HepG2 (cell line): ENCODE results near the gene MRGPRX4. TPM values are rescaled to one million over a fixed set of nuclear protein-coding genes. Genes with fewer than 3 reads are reported as not detected.
A peak's percentile ranks its signal among the peaks of the same experiment; 100 is the strongest.

Experiments
- ATAC-seq: fragments of 200-7000 bp; cut with Tn5 transposase; 3 replicates; pipeline ENCODE4 v1.9.1; 2020; ENCODE audit warnings: mild to moderate bottlenecking, moderate library complexity
- BruUV-seq: library from RNA; stranded (reverse); fragments of 400-500 nt; replicated peaks from 2 replicates; lab custom pipeline; 2021; lab: Mats Ljungman, UMichigan
- CTCF ChIA-PET: fragments of 300-600 bp; formaldehyde crosslinking; extraction: SDS; loops from one replicate; lab custom pipeline; 2021; ENCODE audit warnings: low total read pairs, inconsistent platforms, low intra/inter-chr PET ratio; lab: Yijun Ruan, JAX
- POLR2A ChIA-PET: fragments of 350-600 bp; sonication (Branson Sonifier 250); formaldehyde crosslinking; loops from one replicate; lab custom pipeline; 2020; ENCODE audit warnings: antibody characterized with exemption, inconsistent platforms; lab: Yijun Ruan, JAX
- DNase-seq: peaks from one replicate; pipeline ENCODE4 v3.0.0-alpha.2; 2015; ENCODE audit warnings: low spot score
- FAIRE-seq: peaks from 3 replicates; lab custom pipeline; 2011; peaks lifted over from hg19 to GRCh38; lab: Jason Lieb, UNC
- H2AFZ ChIP-seq: one replicate; pipeline ENCODE4 v1.6.1; 2011; ENCODE audit warnings: low read length, inconsistent platforms
- H3K27ac ChIP-seq: fragments of 300-600 bp; 3 replicates; pipeline ENCODE4 v1.8.0; 2011; ENCODE audit warnings: mixed run types, mild to moderate bottlenecking, mixed read lengths, low read length, inconsistent platforms; ENCODE audit not compliant: insufficient read depth; ENCODE audit errors: extremely low read length
- H3K27me3 ChIP-seq, 2 experiments: fragments of 200-600 bp in 1 of 2; 2 replicates in 1 of 2; 3 replicates in 1 of 2; pipeline versions ENCODE4 v1.6.0 to v1.8.0; 2011; ENCODE audit warnings: low read length in 2 of 2, mild to moderate bottlenecking in 2 of 2, moderate library complexity in 2 of 2, inconsistent platforms in 1 of 2; ENCODE audit not compliant: insufficient read depth in 2 of 2, control insufficient read depth in 1 of 2
- H3K36me3 ChIP-seq, 2 experiments: fragments of 200-600 bp in 1 of 2; replicated peaks in 1 of 2; 2 replicates in 1 of 2; 3 replicates in 1 of 2; pipeline versions ENCODE4 v1.5.1 to v1.8.0; 2011; ENCODE audit warnings: low read length in 2 of 2, inconsistent platforms in 1 of 2; ENCODE audit not compliant: insufficient read depth in 2 of 2, control insufficient read depth in 1 of 2
- H3K4me1 ChIP-seq: 2 replicates; pipeline ENCODE4 v1.5.1; 2012; ENCODE audit warnings: low read length, inconsistent platforms; ENCODE audit not compliant: insufficient read depth
- H3K4me2 ChIP-seq: 2 replicates; pipeline ENCODE4 v1.6.0; 2011; ENCODE audit warnings: low read depth, low read length, inconsistent platforms
- H3K4me3 ChIP-seq, 3 experiments: fragments of 200-600 bp in 1 of 3; sonication (generic), shearing (Covaris generic) in 1 of 3; replicated peaks in 1 of 3; 2 replicates each; pipeline ENCODE4 v1.5.1; 2011 to 2016; ENCODE audit warnings: low read length in 3 of 3, inconsistent platforms in 2 of 3, low read depth in 2 of 3, mild to moderate bottlenecking in 2 of 3, control low read depth in 1 of 3, mixed read lengths in 1 of 3; ENCODE audit not compliant: insufficient read depth in 1 of 3
- H3K79me2 ChIP-seq: one replicate; pipeline ENCODE4 v1.6.1; 2011; ENCODE audit warnings: low read length, inconsistent platforms; ENCODE audit not compliant: insufficient read depth
- H3K9ac ChIP-seq: 2 replicates; pipeline ENCODE4 v1.6.0; 2011; ENCODE audit warnings: mild to moderate bottlenecking, low read depth, low read length, inconsistent platforms; ENCODE audit not compliant: insufficient read depth
- H3K9me3 ChIP-seq: 2 replicates; pipeline ENCODE4 v1.5.1; 2012; ENCODE audit warnings: mild to moderate bottlenecking, low read length
- H4K20me1 ChIP-seq: 2 replicates; pipeline ENCODE4 v1.6.0; 2011; ENCODE audit warnings: inconsistent platforms, mild to moderate bottlenecking, low read length, moderate library complexity; ENCODE audit not compliant: insufficient read depth
- HNF1B ChIP-seq: sonication (generic); formaldehyde crosslinking; IDR thresholded peaks from 2 replicates; pipeline ENCODE4 v1.5.1; 2020; ENCODE audit warnings: mild to moderate bottlenecking, moderate library complexity, missing genetic modification reagents
- MATR3 ChIP-seq: sonication (generic); formaldehyde crosslinking; IDR thresholded peaks from 2 replicates; pipeline ENCODE4 v1.4.0; 2020; ENCODE audit warnings: missing genetic modification reagents
- TEAD3 ChIP-seq: optimal IDR thresholded peaks from 2 replicates; pipeline ENCODE3; 2016; ENCODE audit warnings: borderline replicate concordance
- THAP11 ChIP-seq: IDR thresholded peaks from 2 replicates; pipeline ENCODE4 v1.6.1; 2016; ENCODE audit warnings: missing biosample characterization, missing genetic modification reagents
- ZNF331 ChIP-seq: sonication (generic); formaldehyde crosslinking; IDR thresholded peaks from 2 replicates; pipeline ENCODE4 v1.4.0; 2020; ENCODE audit warnings: missing genetic modification reagents
- ZNF841 ChIP-seq: sonication (generic); formaldehyde crosslinking; IDR thresholded peaks from 2 replicates; pipeline ENCODE4 v1.8.1; 2023; ENCODE audit warnings: missing genetic modification reagents, borderline replicate concordance
- ZNF878 ChIP-seq: sonication (generic); formaldehyde crosslinking; IDR thresholded peaks from 2 replicates; pipeline ENCODE4 v1.8.1; 2023; ENCODE audit warnings: mild to moderate bottlenecking, missing genetic modification reagents, moderate library complexity
- WGBS: methylation state at CpG from one replicate; pipeline ENCODE4 v1.1.6; 2017; ENCODE audit warnings: low lambda C conversion rate; 5-methylcytosine and 5-hydroxymethylcytosine counted together
- in situ Hi-C: cut with HindIII; loops from 2 replicates; pipeline ENCODE4 v1.10.0; 2017; ENCODE audit warnings: low pct_unique_long_range_greater_than_20kb; ENCODE audit not compliant: extremely low pct_ligation_motif_present
- intact Hi-C: fragments of 100-400 bp; cut with micrococcal nuclease; formaldehyde crosslinking; loops from one replicate; pipeline ENCODE4 v1.10.0; 2022; ENCODE audit not compliant: unreplicated experiment
- polyA plus RNA-seq, 8 experiments: library from polyadenylated mRNA; depleted of rRNA in 3 of 8; stranded (reverse) in 7 of 8; unstranded in 1 of 8; fragments of >200 nt; fragmentation: Illumina TruSeq in 4 of 8; extraction: Trizol in 4 of 8; gene quantifications; 2 replicates each; pipeline versions ENCODE4 v1.2.1 to v1.2.3, GENCODE V29; 2011 to 2016; ENCODE audit warnings: low read depth in 4 of 8, missing spikeins in 1 of 8, mixed read lengths in 1 of 8; ENCODE audit not compliant: insufficient read depth in 1 of 8
- total RNA-seq, 5 experiments: library from RNA; depleted of rRNA; stranded (reverse); fragments of >200 nt; fragmentation: Illumina TruSeq; extraction: Trizol; gene quantifications; 2 replicates each; pipeline ENCODE4 v1.2.3, GENCODE V29; 2016; ENCODE audit warnings: low read depth in 1 of 5

MRGPRX4 gene
- total and polyA plus RNA-seq, 2 of the 13 experiments (the other 11 are each of a cell fraction or from before 2014, with no cell fraction given), result 0.18 TPM

- no peak overlapping the region for H3K4me2 ChIP-seq
- H3K79me2 ChIP-seq, result no peaks in the 10 kb centered on the region
- CTCF ChIA-PET, result no interaction called here
- intact Hi-C loops (no loop called here), in situ Hi-C loops (no loop called here)
- H4K20me1 ChIP-seq, result no peaks in the 10 kb centered on the region
- H3K4me1 ChIP-seq, result peaks cover 38% of the 10 kb centered on the region
- H3K27me3 ChIP-seq, result no peaks in the 10 kb centered on the region; a peak in 1 of 5 replicates
- ATAC-seq (no peak), DNase-seq (no peak), FAIRE-seq (no peak)
- TF ChIP-seq TEAD3 (CRISPR knock-in tag), result peak; percentile 41
- TF ChIP-seq THAP11 (CRISPR knock-in tag), result no peak
- no peak for TF ChIP-seq ZNF841
- TF ChIP-seq ZNF331 (CRISPR knock-in tag), result no peak
- no peak for TF ChIP-seq ZNF878 (CRISPR knock-in tag)
- no peak for TF ChIP-seq MATR3 (CRISPR knock-in tag)
- H2AFZ ChIP-seq, result no peak overlapping the region
- H3K4me3 ChIP-seq, result no peak overlapping the region
- POLR2A ChIA-PET, result no interaction called here
- no peak overlapping the region for H3K27ac ChIP-seq
- no peak overlapping the region for H3K9ac ChIP-seq
- no peaks in the 10 kb centered on the region for H3K9me3 ChIP-seq
- WGBS, result 26% methylated on average over 2 of the region's 2 CpGs
- BruUV-seq, result no TSS peak
- H3K36me3 ChIP-seq, result no peaks in the 10 kb centered on the region
These were observed 37.3 kb upstream of the MRGPRX4 start for GRCh38 chr11:18135308-18135707.

- intact Hi-C loops (no loop called here), in situ Hi-C loops (no loop called here)
- ATAC-seq, result no peak
- no peak for FAIRE-seq
- POLR2A ChIA-PET, result no interaction called here
- no peak overlapping the region for H3K9ac ChIP-seq
- no peak overlapping the region for H3K27ac ChIP-seq
- no peaks in the 10 kb centered on the region for H3K9me3 ChIP-seq
- no peaks in the 10 kb centered on the region for H4K20me1 ChIP-seq
- no peaks in the 10 kb centered on the region for H3K79me2 ChIP-seq
- no peaks in the 10 kb centered on the region for H3K36me3 ChIP-seq
- no peak overlapping the region for H3K4me2 ChIP-seq
- BruUV-seq, result no TSS peak
- H3K4me1 ChIP-seq, result peaks cover 18% of the 10 kb centered on the region
- H2AFZ ChIP-seq, result no peak overlapping the region
- no peak for TF ChIP-seq HNF1B (CRISPR knock-in tag)
- TF ChIP-seq, all 625 proteins: peak for 0
- Histone ChIP-seq H3K27me3 (no peaks in the 10 kb centered on the region; a peak in 1 of 5 replicates), H3K4me3 (no peak overlapping the region)
- DNase-seq, result no peak
- WGBS, result 87% methylated on average over 27 of the region's 29 CpGs
- CTCF ChIA-PET, result no interaction called here
These were observed 35.3 kb upstream of the MRGPRX4 start for GRCh38 chr11:18137186-18137800.
